Activated CD4-positive, alpha-beta T cell treated with anti-CD3 and anti-CD28 coated beads for 24 hours (primary cell): ENCODE data around the gene MYOD1.

Experiments
- DNase-seq, 2 donors: peaks; one replicate each; pipeline ENCODE4 v3.0.0-alpha.2; 2020; ENCODE audit warnings: low read depth in 2 of 2

Gene MYOD1

GRCh38 chr11:17702876-17703275 is 16.5 kb upstream of the MYOD1 start:
- no peak for DNase-seq

- no peak for DNase-seq
Measured at GRCh38 chr11:17703951-17704350, 15.4 kb upstream of the MYOD1 start.

- no peak for DNase-seq
Measured at GRCh38 chr11:17707830-17708229, 11.5 kb upstream of the MYOD1 start.

- DNase-seq: no peak
Measured at GRCh38 chr11:17711836-17712235, 7.5 kb upstream of the MYOD1 start.

- DNase-seq: no peak
Measured at GRCh38 chr11:17713851-17714250, 5.5 kb upstream of the MYOD1 start.

- no peak for DNase-seq
Measured at GRCh38 chr11:17714356-17714854, 5.0 kb upstream of the MYOD1 start.

- DNase-seq: no peak
Measured at GRCh38 chr11:17714870-17715269, 4.5 kb upstream of the MYOD1 start.

GRCh38 chr11:17716807-17717206 is 2.6 kb upstream of the MYOD1 start:
- DNase-seq: no peak

- no peak for DNase-seq
Measured at GRCh38 chr11:17718015-17718414, 1.4 kb upstream of the MYOD1 start.

- DNase-seq: no peak
Measured at GRCh38 chr11:17718510-17718962, 835 bp upstream of the MYOD1 start.

GRCh38 chr11:17719938-17720795 is 796 bp downstream of the MYOD1 start:
- no peak for DNase-seq

- DNase-seq: no peak
Measured at GRCh38 chr11:17720796-17721171, 1.4 kb downstream of the MYOD1 start.

GRCh38 chr11:17721242-17721999 is 2.0 kb downstream of the MYOD1 start:
- no peak for DNase-seq

- no peak for DNase-seq
Measured at GRCh38 chr11:17722000-17722643, 2.8 kb downstream of the MYOD1 start.

GRCh38 chr11:17724020-17724908 is 4.9 kb downstream of the MYOD1 start:
- DNase-seq: no peak

- no peak for DNase-seq
Measured at GRCh38 chr11:17725174-17725573, 5.8 kb downstream of the MYOD1 start.

GRCh38 chr11:17730137-17730536 is 10.8 kb downstream of the MYOD1 start:
- no peak for DNase-seq

- peak; percentile 36 to 61 for DNase-seq
Measured at GRCh38 chr11:17730608-17731462, 11.5 kb downstream of the MYOD1 start.

GRCh38 chr11:17733261-17733660 is 13.9 kb downstream of the MYOD1 start:
- DNase-seq: no peak

GRCh38 chr11:17734418-17734911 is 15.1 kb downstream of the MYOD1 start, which contains the start of gene KCNC1:
TSS of gene KCNC1 (plus strand) at chr11:17734781. CDS start at chr11:17736003, 1,222 bp downstream.
- DNase-seq: no peak
